ENCODE results near the gene UBE2V1.
"Not testable (repeated sequence)": the region's sequence is repeated elsewhere in the genome, so short reads cannot be mapped to it uniquely, and the experiment has no call there.

Gene UBE2V1

GRCh38 chr20:50140339-50140859 lies 27.4 kb upstream of the UBE2V1 start:
- DNase-seq: no peak

- no peak for DNase-seq
Measured at GRCh38 chr20:50138479-50139393, 25.8 kb upstream of the UBE2V1 start.

- DNase-seq: no peak
Measured at GRCh38 chr20:50138120-50138478, 25.1 kb upstream of the UBE2V1 start.

- DNase-seq: not testable (repeated sequence)
Measured at GRCh38 chr20:50137702-50138101, 24.8 kb upstream of the UBE2V1 start.

GRCh38 chr20:50136822-50137599 lies 24.1 kb upstream of the UBE2V1 start:
- DNase-seq: no peak

- not testable (repeated sequence) for DNase-seq
Measured at GRCh38 chr20:50135157-50135556, 22.2 kb upstream of the UBE2V1 start.

GRCh38 chr20:50133474-50134217 lies 20.7 kb upstream of the UBE2V1 start:
- DNase-seq: no peak

GRCh38 chr20:50133041-50133440 lies 20.1 kb upstream of the UBE2V1 start:
- DNase-seq: no peak

- no peak for DNase-seq
Measured at GRCh38 chr20:50130995-50131394, 18.0 kb upstream of the UBE2V1 start.

GRCh38 chr20:50130356-50130723 lies 17.4 kb upstream of the UBE2V1 start:
- no peak for DNase-seq

- no peak for DNase-seq
Measured at GRCh38 chr20:50129662-50130355, 16.9 kb upstream of the UBE2V1 start.

GRCh38 chr20:50128520-50128905 lies 15.6 kb upstream of the UBE2V1 start:
- no peak for DNase-seq

- no peak for DNase-seq
Measured at GRCh38 chr20:50127587-50128519, 14.9 kb upstream of the UBE2V1 start.

- DNase-seq: no peak
Measured at GRCh38 chr20:50126662-50127061, 13.7 kb upstream of the UBE2V1 start.

- DNase-seq: no peak
Measured at GRCh38 chr20:50125279-50125678, 12.3 kb upstream of the UBE2V1 start.

- DNase-seq: no peak
Measured at GRCh38 chr20:50124496-50124895, 11.5 kb upstream of the UBE2V1 start.

GRCh38 chr20:50123418-50123817 lies 10.5 kb upstream of the UBE2V1 start:
- DNase-seq: no peak

GRCh38 chr20:50122763-50123162 lies 9.8 kb upstream of the UBE2V1 start:
- DNase-seq: no peak

- DNase-seq: no peak
Measured at GRCh38 chr20:50121858-50122271, 8.9 kb upstream of the UBE2V1 start.

GRCh38 chr20:50120935-50121693 lies 8.2 kb upstream of the UBE2V1 start:
- peak; percentile 44 for DNase-seq
